GM18907 (cell line): Measurements from ENCODE around the gene CXorf58.
A peak's percentile ranks its signal among the peaks of the same experiment; 100 is the strongest.
"Not testable (repeated sequence)": the region's sequence is repeated elsewhere in the genome, so short reads cannot be mapped to it uniquely, and the experiment has no call there.

ENCODE experiments used
- ATAC-seq: cut with Tn5 transposase; IDR thresholded peaks from one replicate; pipeline ENCODE4 v1.9.1; 2021; ENCODE audit warnings: mild to moderate bottlenecking, moderate library complexity; ENCODE audit not compliant: unreplicated experiment

The CXorf58 gene, protein sequence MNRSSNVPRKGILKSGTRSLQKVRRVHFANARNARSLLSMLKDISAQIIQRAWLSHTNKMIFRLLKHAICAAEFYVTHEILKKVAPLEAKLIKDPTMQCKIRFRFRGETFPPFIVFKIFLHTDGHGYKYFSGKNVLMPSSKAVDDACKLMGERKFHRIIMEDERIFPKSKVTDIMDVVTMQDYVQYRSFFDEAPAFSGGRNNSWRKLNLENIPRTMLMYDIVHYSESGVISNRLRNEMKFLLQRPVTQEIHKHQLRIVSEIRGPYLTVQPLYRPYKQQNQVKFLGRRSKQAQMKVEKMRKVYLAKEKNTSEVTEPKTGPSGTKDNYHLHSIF

DNA sequence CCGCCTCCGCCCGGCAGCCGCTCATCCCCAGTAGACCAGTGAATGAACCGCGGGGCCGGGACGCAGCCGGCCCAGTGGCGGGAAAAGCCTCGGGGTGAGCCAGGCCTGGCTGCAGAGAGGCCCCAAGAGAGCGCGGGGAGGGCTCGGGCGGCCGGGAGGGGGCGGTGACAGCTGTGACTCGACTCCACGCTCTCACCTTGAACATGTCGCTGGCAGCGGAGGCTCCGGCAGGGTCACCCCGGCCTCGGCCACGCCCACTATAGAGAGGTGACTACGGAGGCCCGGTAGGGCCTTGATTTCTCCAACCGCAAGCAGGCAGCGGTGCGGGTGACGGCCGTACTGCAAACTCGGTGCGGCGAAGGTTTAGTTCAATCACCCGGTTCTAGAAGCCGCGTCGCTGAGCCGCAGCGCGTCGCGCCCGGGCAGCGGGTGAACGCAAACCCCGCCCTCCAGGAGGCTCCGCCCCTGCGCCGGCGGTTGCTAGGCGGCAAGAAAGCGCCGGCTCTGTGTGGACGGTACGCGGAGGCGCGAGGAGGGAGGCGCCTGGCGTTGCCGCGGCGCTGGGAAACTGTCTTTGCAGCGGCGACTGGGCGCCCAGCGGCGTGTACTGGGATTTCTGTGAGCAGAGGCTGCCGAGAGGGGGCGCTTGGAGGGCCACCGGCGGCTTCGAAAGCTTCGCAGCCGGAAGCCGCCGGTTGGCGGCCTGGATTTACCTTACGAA is at the start of gene CXorf58, which contains the start of gene APOO:
Gene CXorf58 (plus strand): TSS at position 509 of the 721 bp plus-strand sequence. CDS start 2,297 bp downstream, outside the sequence.
Gene APOO (minus strand): TSS at position 441 of the 721 bp plus-strand sequence. CDS start 236 bp downstream, at position 205.
- peak; percentile 92 for ATAC-seq

DNA sequence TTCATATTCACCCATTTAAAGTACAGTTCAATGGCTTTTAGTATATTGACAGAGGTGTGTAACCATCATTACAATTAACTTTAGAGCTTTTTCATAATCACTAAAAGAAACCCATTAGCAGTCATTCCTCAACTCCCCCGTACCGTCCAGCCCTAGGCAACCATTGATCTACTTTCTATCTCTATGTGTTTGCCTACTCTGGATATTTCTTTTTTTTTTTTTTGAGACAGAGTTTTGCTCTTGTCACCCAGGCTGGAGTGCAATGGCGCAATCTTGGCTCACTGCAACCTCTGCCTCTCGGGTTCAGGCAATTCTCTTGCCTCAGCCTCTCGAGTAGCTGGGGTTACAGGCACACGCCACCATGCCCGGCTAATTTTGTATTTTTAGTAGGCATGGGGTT is 48.6 kb upstream of the CXorf58 start:
- not testable (repeated sequence) for ATAC-seq

DNA sequence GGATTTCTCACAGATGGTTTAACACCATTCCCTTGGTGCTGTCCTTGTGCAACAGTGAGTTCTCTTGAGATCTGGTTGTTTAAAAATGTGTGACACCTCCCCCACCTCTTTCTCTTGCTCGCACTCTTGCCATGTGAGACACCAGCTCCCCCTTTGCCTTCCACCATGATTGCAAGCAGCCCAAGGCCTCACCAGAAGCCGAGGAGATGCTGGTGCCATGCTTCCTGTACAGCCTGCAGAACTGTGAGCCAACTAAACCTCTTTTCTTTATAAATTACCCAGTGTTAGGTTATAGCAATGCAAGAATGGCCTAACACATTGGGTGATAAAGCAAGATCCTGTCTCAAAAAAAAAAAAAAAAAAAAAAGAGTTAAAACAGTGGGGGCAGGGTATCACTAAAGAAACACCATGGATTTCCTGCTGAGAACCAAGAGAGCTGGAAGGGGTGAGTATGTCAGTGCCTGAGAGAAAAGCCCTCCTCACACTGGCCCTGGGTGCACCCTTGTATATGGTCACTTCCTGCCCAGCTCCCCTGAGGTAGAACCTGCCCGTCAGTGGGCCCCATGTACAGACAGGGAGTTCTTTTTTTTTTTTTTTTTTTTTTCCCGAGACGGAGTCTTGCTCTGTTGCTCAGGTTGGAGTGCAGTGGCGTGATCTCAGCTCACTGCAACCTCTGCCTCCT is 46.5 kb upstream of the CXorf58 start:
- ATAC-seq = no peak

DNA sequence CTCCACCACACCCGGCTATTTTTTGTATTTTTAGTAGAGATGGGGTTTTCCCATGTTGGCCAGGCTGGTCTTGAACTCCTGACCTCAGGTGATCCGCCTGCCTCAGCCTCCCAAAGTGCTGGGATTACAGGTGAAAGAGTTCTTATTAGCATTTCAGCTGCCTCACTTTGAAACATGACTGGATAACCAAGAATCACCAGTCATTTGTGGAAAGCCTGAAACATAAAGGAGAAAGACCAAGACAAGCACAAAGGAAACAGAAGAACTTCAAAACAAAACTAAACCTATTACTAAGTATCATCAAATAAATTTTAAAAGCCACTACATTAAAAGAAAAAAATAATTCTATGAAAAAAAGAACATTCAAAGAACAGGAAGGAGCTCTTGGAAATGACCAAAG is 45.9 kb upstream of the CXorf58 start:
- not testable (repeated sequence) for ATAC-seq

DNA sequence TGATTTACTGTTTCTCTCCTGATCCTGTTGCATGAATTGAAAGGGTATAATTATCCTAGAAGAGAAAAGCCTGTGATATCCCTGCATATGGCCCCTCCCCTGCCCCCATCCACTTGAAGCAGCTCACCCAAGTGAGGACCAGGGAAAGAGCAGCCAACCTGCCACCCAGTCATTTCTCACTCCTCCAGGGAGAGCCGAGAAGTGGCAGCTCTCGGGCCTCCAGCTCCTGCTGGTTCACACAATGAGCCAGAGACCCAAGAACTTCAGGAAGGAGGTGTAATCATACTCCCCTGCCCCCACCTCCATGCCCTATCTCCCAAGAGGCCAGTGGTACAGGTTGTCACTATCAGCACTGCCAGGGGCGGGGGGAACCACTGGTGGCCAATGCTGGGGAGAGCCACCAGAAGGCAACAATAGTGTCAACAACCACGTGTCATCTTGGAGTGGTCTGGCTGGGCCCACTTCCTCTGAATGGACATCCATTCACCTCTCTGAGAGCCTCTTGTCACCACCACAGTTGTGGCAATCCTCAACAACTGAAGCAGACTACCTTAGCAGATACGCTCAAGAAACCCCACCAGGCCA is 43.0 kb upstream of the CXorf58 start:
- no peak for ATAC-seq

DNA sequence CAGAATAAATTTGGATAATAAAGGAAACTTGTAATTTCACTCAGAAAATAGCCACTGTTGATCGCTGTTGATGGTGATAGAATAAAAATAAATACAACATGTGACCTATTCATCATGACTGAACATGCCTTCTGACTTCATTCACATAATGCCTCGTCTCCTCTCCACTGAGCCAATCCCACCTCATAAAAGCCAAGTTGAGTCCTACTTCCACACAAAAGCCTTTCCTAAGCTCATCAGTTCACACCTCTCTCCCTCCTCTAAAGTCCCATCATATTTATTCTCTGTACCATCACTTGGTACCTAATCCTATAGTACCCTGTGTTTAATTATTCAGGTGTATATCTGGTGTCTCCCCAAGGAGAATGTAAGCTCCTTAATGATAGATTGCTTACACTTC is 37.8 kb upstream of the CXorf58 start:
- no peak for ATAC-seq

DNA sequence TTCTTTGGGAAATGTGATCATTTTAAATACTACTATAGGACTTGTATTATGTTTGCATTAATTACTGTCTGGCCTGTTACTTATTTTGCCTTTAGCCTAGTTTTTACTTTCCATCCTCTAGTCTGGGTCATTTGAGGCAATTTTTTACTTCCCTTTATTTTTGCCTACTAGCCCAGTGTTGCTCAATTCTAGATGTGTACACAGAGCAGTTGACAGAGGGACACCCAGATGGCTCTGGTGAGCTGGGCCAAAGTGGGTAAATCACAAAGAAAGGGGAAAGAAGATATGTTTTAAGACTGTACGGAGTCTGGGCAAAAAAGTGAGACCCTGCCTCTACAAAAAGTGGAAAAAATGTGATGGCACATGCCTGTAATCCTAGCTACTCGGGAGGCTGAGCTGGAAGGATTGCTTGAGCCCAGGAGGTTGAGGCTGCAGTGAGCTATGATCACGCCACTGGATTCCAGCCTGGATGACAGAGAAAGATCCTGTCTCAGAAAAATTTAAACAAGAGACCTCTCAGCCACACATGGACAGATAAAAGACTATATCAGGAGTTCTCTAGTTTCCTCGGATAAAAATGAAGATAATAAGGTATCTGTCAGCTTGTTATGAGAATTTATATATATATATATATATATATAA is 35.8 kb upstream of the CXorf58 start:
- ATAC-seq = no peak

DNA sequence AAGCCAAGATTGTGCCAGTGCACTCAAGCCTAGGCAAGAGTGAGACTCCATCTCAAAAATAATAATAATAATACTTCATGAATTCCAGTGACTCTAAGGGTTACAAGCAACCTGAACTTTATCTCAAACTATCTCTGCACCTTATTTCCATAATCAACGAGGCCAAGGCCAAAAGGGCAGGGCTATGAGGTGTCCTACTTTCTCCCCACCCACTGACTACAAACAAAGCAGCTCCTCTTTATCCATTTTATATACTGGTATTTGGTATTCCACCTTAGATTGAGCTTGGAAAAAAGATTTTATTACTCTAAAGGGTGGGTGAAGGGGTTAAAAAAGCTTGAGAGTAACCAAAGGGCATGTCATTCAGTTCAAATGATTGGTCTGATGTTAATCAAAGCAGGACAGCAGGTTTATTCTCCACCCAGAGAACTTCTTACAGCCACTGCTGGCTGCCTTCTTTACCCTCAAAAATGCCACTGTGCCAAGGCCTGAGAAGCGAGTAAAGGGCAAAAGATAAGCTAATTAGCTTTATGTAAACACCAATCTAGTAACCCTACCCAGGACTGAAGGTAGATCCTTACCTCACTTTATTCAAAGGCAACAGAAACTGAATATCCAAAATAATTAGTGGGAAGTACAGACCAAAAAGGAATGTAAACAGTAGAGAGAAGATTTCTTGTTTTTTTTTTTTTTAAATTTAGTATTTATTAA is 28.3 kb upstream of the CXorf58 start:
- ATAC-seq = no peak

DNA sequence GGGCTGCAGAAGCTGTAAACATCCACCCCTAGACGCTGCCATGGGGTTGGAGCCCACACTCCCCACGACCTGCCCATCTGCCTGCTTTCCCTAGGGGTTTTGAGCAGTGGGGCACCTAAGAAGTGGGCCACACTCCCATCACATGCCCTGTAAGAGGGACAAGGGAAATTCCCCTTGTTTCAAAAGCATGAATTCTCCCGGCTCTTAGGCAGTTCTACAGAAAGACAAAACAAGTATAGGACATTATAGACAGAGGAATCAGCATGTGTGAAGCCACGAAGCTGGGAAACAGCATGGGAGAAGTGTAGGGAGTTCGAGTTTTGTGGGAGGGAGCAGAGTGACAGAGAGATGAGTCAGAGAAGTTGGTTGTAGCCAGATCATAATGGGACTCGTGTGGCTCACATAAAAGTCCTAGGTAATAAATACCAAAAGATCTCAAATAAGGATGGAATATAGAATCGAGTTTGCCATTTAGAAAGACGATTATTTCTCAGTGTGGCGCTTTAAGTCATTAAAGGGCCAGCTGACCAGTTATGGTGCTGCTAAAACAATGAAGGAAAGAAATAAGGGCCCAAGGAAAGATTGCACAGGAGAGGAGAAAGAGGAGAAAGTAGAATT is 24.0 kb upstream of the CXorf58 start:
- ATAC-seq = no peak

DNA sequence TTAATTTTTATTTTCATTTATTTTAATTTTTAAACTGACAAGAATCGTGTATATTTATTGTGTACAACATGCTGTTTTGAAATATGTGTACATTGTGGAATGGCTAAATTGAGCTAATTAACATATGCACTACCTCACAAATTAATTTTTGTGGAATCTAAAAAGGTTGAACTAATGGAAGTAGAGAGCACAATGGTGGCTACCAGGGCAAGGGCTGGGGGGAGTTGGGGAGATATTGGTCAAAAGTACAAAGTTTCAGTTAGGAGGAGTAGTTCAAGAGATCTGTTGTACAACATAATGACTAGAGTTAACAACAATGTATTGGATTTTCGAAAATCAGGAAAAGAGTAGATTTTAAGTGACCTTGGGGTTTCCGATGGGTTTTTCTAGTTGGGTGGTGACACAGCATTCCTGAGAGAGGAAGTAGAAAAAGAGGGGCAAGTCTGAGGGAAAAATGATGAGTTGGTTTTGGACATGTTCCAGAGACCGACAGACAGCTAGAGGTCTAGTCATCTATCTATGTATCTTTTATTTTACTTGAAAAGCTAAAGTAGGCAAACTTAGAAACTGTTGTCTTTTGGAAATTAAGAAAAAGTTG is 23.3 kb upstream of the CXorf58 start:
- no peak for ATAC-seq

DNA sequence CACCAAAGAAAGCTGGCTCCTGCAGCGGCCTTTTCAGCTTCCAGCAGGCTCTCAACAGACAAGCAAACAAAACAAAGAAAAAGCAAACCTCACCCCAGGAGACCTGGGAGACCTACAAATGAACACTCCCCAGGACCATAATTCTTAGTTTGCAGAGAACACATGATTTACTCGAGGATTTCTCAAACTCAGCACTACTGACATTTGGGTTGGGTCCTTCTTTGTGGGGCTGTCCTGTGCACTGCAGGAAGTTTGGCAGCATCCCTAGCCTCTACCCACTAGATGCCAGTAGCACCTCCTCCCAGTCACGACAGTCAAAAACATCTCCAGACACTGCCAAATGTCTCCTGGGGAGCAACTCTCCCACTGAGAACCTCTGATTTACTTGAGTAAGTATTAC is 22.0 kb upstream of the CXorf58 start:
- no peak for ATAC-seq

DNA sequence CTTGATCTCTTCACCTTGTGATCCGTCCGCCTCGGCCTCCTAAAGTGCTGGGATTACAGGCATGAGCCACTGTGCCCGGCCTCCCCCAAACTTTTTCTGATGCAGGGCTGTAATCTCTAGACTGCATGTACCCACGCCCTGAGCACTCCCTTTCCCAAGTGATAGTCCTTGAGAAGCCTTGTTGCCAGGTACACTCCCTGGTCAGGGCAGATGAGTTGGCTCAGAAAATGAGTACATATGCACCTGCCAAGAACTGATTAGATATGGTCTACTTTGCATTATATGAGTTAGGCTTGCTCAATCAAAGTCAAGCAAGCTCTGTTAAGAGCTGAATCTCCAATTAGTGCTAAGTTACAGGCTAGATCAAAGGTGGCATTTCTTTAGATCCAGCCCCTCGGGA is 20.4 kb upstream of the CXorf58 start:
- ATAC-seq = no peak

DNA sequence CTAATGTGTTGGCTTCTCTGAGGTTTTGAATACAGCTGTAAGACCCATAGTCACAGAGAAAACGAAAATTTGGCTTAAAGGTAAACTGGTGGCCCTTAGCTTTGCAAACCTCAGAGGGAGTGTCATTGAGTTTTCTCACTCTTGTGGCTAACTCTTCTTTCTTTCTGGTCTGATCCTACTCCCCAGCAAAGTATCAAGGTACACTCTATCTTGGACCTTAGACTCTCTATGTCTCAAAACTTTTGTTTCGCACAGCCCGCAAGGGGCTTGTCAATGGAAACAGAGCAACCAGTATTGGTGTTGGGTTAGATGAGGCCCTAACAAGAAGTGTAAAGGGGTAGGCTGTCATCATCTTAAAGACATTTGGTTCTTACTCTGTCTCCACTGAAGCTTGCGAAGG is 19.9 kb upstream of the CXorf58 start:
- no peak for ATAC-seq

DNA sequence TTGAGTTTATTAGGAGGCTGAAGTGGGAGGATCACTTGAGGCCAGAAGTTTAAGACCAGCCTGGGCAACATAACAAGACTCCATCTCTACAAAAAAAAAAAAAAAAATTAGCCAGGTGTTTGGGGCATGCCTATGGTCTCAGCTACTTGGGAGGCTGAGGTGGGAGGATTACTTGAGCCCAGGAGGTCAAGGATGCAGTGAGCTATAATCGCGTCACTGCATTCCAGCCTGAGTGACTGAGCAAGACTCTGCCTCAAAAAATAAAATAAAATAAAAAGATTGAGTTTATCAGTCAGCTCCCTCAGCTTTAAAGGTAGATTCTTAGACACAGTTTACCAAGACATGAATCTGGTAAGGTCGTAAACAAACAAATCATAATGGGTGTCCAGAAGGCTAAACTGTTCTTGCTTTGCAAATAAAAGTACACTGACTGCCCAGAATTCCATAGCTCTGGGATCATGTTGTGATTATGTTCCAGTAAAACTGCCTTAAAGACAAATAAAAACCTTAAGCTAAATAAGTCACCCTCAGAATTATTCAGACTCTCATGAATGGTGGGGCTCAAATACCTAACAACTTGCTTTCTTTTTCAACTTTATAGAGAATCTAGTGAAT is 18.8 kb upstream of the CXorf58 start:
- ATAC-seq = no peak

DNA sequence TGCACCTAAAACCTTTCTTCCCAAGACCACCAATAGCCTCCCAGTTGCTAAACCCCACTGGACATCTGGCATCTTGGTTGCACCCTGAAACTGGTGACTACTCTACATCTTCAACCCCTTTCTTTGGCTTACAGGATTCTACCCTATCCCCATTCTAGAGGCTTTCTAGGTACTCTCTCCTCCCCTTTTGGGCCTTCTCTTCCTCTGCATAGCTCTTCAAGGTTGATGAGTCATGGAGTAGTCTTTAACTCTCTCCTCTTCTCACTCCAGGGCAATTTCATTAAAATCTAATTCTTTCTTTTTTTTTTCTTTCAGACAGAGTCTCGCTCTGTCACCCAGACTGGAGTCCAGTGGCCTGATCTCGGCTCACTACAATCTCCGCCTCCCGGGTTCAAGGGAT is 16.9 kb upstream of the CXorf58 start:
- no peak for ATAC-seq

DNA sequence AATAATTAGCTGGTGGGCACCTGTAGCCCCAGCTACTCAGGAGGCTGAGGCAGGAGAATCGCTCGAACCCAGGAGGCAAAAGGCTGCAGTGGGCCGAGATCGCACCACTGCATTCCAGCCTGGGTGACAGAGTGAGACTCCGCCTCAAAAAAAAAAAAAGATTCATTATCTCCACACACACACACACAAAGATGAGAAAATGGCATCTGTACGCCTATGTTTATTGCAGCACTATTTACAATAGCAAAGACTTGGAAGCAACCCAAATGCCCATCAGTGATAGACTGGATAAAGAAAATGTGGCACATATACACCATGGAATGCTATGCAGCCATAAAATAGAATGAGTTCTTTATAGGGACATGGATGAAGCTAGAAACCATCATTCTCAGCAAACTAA is 12.8 kb upstream of the CXorf58 start:
- ATAC-seq = not testable (repeated sequence)

DNA sequence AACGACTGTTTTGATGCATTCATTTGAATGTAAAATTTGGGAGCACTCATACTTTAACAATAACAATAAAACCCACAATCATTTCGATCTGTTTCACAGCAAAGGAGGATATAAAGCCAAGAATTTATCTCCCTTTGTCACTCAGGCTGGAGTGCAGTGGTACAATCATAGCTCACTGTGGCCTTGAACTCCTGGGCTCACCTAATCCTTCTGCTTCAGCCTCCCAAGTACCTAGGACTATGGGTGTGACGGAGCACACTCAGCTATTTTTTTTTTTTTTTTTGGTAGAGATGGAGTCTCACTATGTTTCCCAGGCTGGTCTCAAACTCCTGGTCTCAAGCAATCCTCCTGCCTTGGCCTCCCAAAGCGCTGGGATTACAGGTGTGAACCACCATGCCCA is 11.3 kb upstream of the CXorf58 start:
- ATAC-seq = not testable (repeated sequence)

DNA sequence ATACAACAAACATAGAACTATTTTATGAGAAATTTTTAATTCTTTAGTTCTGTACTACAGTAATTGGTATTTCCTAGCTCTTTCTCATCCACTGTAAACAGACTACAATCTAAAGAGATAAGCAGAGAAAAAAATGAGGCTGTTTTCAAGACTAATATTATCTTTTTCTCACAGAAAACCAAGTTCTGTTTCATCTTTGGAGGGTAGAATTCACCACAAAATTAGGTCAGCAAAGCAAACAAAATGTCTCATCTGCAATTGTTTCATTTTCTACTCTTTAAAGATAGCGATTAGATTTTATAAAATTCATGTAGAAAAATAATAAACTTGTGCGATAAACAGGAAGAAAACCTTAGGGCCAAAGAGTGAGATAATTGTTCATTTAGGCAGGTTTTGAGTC is 10.8 kb upstream of the CXorf58 start:
- no peak for ATAC-seq

DNA sequence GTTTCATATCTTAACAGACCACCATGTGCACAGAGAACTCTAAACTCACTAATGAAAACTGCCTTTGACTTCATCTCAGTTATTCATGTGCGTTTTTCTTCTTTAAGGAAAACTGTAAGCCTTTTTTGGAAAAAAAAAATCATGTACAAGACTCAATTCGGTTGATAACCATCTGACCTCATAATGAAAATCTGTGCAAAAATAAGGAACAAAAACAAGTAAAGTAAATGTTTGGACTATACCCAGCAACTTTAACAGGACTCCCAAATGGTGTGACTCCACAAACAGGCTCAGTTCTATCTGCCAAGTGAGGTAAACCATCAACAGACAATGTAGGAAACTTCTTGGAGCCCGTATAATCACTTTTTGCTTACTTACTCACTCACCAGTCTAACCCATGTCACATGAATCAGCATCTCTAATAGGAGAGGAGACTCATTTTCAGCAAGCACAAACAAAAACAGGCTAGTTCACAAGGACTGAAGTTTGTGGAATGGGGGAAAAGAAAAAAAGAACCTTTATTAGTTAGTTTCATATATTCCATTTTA is 9.3 kb upstream of the CXorf58 start:
- no peak for ATAC-seq
